HepG2 (cell line): ENCODE results near the gene ICAM2.

Experiments
- ATF4 ChIP-seq, 2 experiments: fragments of 450-650 bp in 1 of 2; sonication (generic) in 1 of 2; formaldehyde crosslinking; IDR thresholded peaks; 2 replicates each; pipeline versions ENCODE4 v1.5.0 to v1.8.0; 2020 to 2022; ENCODE audit warnings: mild to moderate bottlenecking in 1 of 2, missing genetic modification reagents in 1 of 2
- ZNF207 ChIP-seq: fragments of 450-650 bp; IDR thresholded peaks from 2 replicates; pipeline ENCODE4 v1.6.1; 2016; ENCODE audit warnings: antibody characterized with exemption, borderline replicate concordance
- ZNF629 ChIP-seq: sonication (generic); formaldehyde crosslinking; conservative IDR thresholded peaks from 2 replicates; pipeline ENCODE4 v1.5.0; 2020; ENCODE audit warnings: missing genetic modification reagents

GRCh38 chr17:64070213-64070612, 49.8 kb upstream of the ICAM2 start:
- TF ChIP-seq ZNF207: no peak
- TF ChIP-seq ATF4 (CRISPR knock-in tag; IDR thresholded peaks at IDR 0.05): no peak
- no peak for TF ChIP-seq ZNF629 (CRISPR knock-in tag)
